Adrenal gland (tissue), 5 donors: Measurements from ENCODE around the gene KCP.

ENCODE experiments used
- CTCF ChIP-seq, 6 experiments: fragments of 450-650 bp in 4 of 6; fragments of 200-600 bp in 2 of 6; sonication (generic) in 1 of 6; IDR thresholded peaks; 1 replicate in 5 of 6; 2 replicates in 1 of 6; pipeline versions ENCODE4 v1.5.1 to v1.8.0; 2016 to 2021; ENCODE audit warnings: antibody characterized with exemption in 6 of 6, mild to moderate bottlenecking in 2 of 6, moderate library complexity in 1 of 6
- POLR2A ChIP-seq, 2 donors: fragments of 450-650 bp; IDR thresholded peaks; one replicate each; pipeline ENCODE4 v1.6.1; 2017; ENCODE audit warnings: antibody characterized with exemption in 2 of 2, mild to moderate bottlenecking in 2 of 2, moderate library complexity in 1 of 2
- donor health status: DM: no; HTN: no; CAD: no.

- TF ChIP-seq CTCF (IDR thresholded peaks at IDR 0.05) = no peak
- no peak for TF ChIP-seq POLR2A (IDR thresholded peaks at IDR 0.05)
Measured at GRCh38 chr7:128852537-128853254, 57.8 kb downstream of the KCP start.
